HepG2 (cell line): ENCODE results near the gene MRGPRF. TPM values are rescaled to one million over a fixed set of nuclear protein-coding genes. Genes with fewer than 3 reads are reported as not detected.
A peak's percentile ranks its signal among the peaks of the same experiment; 100 is the strongest.

Source experiments
- DPF2 ChIP-seq: sonication (generic); formaldehyde crosslinking; IDR thresholded peaks from 2 replicates; pipeline ENCODE4 v1.4.0; 2020; ENCODE audit warnings: mild to moderate bottlenecking, low read depth, missing genetic modification reagents, borderline replicate concordance
- ESRRA ChIP-seq: sonication (generic); formaldehyde crosslinking; IDR thresholded peaks from 2 replicates; pipeline ENCODE4 v1.5.1; 2020; ENCODE audit warnings: mild to moderate bottlenecking, low read depth, missing genetic modification reagents
- HOXA7 ChIP-seq: sonication (generic); formaldehyde crosslinking; IDR thresholded peaks from 2 replicates; pipeline ENCODE4 v1.8.1; 2022; ENCODE audit warnings: mild to moderate bottlenecking, missing genetic modification reagents, moderate library complexity
- MED13 ChIP-seq: sonication (generic); formaldehyde crosslinking; IDR thresholded peaks from 2 replicates; pipeline ENCODE4 v1.5.0; 2020; ENCODE audit warnings: missing genetic modification reagents
- MZF1 ChIP-seq: sonication (generic); formaldehyde crosslinking; IDR thresholded peaks from 2 replicates; pipeline ENCODE4 v1.8.1; 2023; ENCODE audit warnings: mild to moderate bottlenecking, missing genetic modification reagents, borderline replicate concordance
- POLR2AphosphoS2 ChIP-seq: IDR thresholded peaks from 2 replicates; pipeline ENCODE4 v1.6.1; 2011; ENCODE audit warnings: low read depth, low read length, improper control_type of control experiment
- PPARG ChIP-seq: conservative IDR thresholded peaks from 2 replicates; pipeline ENCODE4 v1.6.1; 2016; ENCODE audit warnings: missing biosample characterization, missing genetic modification reagents
- SMARCE1 ChIP-seq: fragments of 450-650 bp; IDR thresholded peaks from 2 replicates; pipeline ENCODE4 v1.6.1; 2017; ENCODE audit warnings: borderline replicate concordance
- ZNF232 ChIP-seq: sonication (generic); formaldehyde crosslinking; IDR thresholded peaks from 2 replicates; pipeline ENCODE4 v1.4.0; 2020; ENCODE audit warnings: missing genetic modification reagents, borderline replicate concordance
- ZNF33B ChIP-seq: sonication (generic); formaldehyde crosslinking; IDR thresholded peaks from 2 replicates; pipeline ENCODE4 v1.5.1; 2020; ENCODE audit warnings: mild to moderate bottlenecking, missing genetic modification reagents
- ZNF510 ChIP-seq: sonication (generic); formaldehyde crosslinking; IDR thresholded peaks from 2 replicates; pipeline ENCODE4 v1.4.0; 2020; ENCODE audit warnings: low read depth, mild to moderate bottlenecking, missing genetic modification reagents
- ZNF619 ChIP-seq: sonication (generic); formaldehyde crosslinking; IDR thresholded peaks from 2 replicates; pipeline ENCODE4 v1.4.0; 2020; ENCODE audit warnings: mild to moderate bottlenecking, missing genetic modification reagents
- polyA plus RNA-seq, 8 experiments: library from polyadenylated mRNA; depleted of rRNA in 3 of 8; stranded (reverse) in 7 of 8; unstranded in 1 of 8; fragments of >200 nt; fragmentation: Illumina TruSeq in 4 of 8; extraction: Trizol in 4 of 8; gene quantifications; 2 replicates each; pipeline versions ENCODE4 v1.2.1 to v1.2.3, GENCODE V29; 2011 to 2016; ENCODE audit warnings: low read depth in 4 of 8, missing spikeins in 1 of 8, mixed read lengths in 1 of 8; ENCODE audit not compliant: insufficient read depth in 1 of 8
- total RNA-seq, 5 experiments: library from RNA; depleted of rRNA; stranded (reverse); fragments of >200 nt; fragmentation: Illumina TruSeq; extraction: Trizol; gene quantifications; 2 replicates each; pipeline ENCODE4 v1.2.3, GENCODE V29; 2016; ENCODE audit warnings: low read depth in 1 of 5
- TF ChIP-seq, protein P1 (sequence below): sonication (generic); formaldehyde crosslinking; IDR thresholded peaks from 2 replicates; pipeline ENCODE4 v1.4.0; 2020; ENCODE audit warnings: mild to moderate bottlenecking, low read depth, missing genetic modification reagents
- TF ChIP-seq, protein P2 (sequence below): sonication (generic); formaldehyde crosslinking; IDR thresholded peaks from 2 replicates; pipeline ENCODE4 v1.4.0; 2020; ENCODE audit warnings: missing genetic modification reagents
- TF ChIP-seq, protein P3 (sequence below): IDR thresholded peaks from 2 replicates; pipeline ENCODE4 v1.6.1; 2016; ENCODE audit warnings: missing biosample characterization, missing genetic modification reagents, low read depth
- TF ChIP-seq, protein P4 (sequence below): sonication (generic); formaldehyde crosslinking; IDR thresholded peaks from 2 replicates; pipeline ENCODE4 v1.5.0; 2020; ENCODE audit warnings: mild to moderate bottlenecking, missing genetic modification reagents

MRGPRF gene
- total and polyA plus RNA-seq, 2 of the 13 experiments (the other 11 are each of a cell fraction or from before 2014, with no cell fraction given): not detected

DNA sequence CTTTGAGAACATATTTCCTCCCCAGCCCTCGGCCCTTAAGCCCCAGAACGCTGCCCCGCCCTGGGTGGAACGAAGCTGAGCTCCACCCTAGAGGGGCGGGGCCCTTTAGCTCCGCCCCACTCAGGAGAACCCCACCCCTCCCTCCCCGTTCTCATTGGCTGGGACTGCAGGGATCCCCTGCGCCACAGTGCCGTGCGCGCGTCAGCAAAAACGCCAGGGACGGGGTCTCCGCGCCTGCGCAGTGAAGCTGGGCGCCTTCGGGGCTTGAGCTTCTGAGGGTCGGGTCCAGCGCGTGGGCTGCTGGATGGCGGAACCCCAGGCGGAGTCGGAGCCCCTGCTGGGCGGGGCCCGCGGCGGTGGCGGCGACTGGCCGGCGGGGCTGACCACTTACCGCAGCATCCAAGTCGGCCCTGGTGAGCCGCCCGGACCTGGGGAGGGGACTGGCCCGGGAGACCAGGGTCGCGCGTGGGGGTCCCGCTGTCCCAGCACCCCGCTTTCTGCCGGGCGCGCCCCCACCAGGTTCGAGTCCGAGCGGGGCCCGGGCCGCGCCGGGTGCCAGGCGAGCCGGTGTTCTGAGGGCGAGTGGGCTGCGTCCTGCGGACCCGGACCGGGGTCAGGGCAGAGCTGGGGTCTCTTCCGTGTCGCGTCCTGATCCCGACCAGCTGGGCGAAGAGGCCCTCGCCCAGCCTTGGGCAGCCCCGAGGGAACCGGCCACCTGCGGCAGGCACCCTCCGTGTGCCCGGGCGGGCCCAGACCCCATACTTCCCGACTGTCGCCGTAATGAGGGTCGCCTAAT, 35.8 kb upstream of the MRGPRF start, which contains the start of gene TPCN2 (continued):
- TF ChIP-seq POLR2AphosphoS2 (no peak), ZNF232 (0 out of 2 replicates have a peak, but pooled peaks have one; percentile 40), HOXA7 (no peak), ZNF510 (CRISPR knock-in tag) (no peak), ZNF619 (no peak), MED13 (CRISPR knock-in tag) (no peak), DPF2 (CRISPR knock-in tag) (no peak), ESRRA (CRISPR knock-in tag) (no peak), SMARCE1 (no peak), PPARG (CRISPR knock-in tag) (no peak), ZNF33B (CRISPR knock-in tag) (peak; percentile 74; the same call in 1 of the 2 replicates), MZF1 (CRISPR knock-in tag) (no peak)
- TF ChIP-seq, protein P1, sequence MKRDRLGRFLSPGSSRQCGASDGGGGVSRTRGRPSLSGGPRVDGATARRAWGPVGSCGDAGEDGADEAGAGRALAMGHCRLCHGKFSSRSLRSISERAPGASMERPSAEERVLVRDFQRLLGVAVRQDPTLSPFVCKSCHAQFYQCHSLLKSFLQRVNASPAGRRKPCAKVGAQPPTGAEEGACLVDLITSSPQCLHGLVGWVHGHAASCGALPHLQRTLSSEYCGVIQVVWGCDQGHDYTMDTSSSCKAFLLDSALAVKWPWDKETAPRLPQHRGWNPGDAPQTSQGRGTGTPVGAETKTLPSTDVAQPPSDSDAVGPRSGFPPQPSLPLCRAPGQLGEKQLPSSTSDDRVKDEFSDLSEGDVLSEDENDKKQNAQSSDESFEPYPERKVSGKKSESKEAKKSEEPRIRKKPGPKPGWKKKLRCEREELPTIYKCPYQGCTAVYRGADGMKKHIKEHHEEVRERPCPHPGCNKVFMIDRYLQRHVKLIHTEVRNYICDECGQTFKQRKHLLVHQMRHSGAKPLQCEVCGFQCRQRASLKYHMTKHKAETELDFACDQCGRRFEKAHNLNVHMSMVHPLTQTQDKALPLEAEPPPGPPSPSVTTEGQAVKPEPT: no peak
- TF ChIP-seq, protein P2, sequence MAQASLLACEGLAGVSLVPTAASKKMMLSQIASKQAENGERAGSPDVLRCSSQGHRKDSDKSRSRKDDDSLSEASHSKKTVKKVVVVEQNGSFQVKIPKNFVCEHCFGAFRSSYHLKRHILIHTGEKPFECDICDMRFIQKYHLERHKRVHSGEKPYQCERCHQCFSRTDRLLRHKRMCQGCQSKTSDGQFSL (CRISPR knock-in tag): 0 out of 2 replicates have a peak, but pooled peaks have one; percentile 11
- TF ChIP-seq, protein P3, sequence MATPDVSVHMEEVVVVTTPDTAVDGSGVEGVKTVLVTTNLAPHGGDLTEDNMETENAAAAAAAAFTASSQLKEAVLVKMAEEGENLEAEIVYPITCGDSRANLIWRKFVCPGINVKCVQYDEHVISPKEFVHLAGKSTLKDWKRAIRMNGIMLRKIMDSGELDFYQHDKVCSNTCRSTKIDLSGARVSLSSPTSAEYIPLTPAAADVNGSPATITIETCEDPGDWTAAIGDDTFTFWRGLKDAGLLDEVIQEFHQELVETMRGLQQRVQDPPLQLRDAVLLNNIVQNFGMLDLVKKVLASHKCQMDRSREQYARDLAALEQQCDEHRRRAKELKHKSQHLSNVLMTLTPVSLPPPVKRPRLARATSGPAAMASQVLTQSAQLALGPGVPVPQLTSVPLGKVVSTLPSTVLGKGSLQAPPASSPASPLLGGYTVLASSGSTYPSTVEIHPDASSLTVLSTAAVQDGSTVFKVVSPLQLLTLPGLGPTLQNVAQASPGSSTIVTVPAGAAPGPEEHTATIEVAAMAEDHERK (CRISPR knock-in tag): peak; percentile 51; the same call in 1 of the 2 replicates
- TF ChIP-seq, protein P4, sequence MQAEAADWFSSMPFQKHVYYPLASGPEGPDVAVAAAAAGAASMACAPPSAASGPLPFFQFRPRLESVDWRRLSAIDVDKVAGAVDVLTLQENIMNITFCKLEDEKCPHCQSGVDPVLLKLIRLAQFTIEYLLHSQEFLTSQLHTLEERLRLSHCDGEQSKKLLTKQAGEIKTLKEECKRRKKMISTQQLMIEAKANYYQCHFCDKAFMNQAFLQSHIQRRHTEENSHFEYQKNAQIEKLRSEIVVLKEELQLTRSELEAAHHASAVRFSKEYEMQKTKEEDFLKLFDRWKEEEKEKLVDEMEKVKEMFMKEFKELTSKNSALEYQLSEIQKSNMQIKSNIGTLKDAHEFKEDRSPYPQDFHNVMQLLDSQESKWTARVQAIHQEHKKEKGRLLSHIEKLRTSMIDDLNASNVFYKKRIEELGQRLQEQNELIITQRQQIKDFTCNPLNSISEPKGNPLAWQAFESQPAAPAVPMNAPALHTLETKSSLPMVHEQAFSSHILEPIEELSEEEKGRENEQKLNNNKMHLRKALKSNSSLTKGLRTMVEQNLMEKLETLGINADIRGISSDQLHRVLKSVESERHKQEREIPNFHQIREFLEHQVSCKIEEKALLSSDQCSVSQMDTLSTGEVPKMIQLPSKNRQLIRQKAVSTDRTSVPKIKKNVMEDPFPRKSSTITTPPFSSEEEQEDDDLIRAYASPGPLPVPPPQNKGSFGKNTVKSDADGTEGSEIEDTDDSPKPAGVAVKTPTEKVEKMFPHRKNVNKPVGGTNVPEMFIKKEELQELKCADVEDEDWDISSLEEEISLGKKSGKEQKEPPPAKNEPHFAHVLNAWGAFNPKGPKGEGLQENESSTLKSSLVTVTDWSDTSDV (CRISPR knock-in tag): 0 out of 2 replicates have a peak, but pooled peaks have one; percentile 19
